Left lung (tissue), 10 donors: ENCODE data around the gene BCAS3. TPM values are rescaled to one million over a fixed set of nuclear protein-coding genes. Genes with fewer than 3 reads are reported as not detected.

Source experiments
- ATAC-seq: fragments of 200-7000 bp; cut with Tn5 transposase; one replicate; pipeline ENCODE4 v1.9.1; 2020; ENCODE audit warnings: moderate library complexity
- DNase-seq, 4 donors: peaks; one replicate each; pipeline ENCODE4 v3.0.0-alpha.2; 2013 to 2020
- H3K27ac ChIP-seq, 2 donors: fragments of 200-600 bp; sonication (generic) in 1 of 2; one replicate each; pipeline versions ENCODE4 v1.5.0 to v1.8.0; 2020 to 2021
- H3K27me3 ChIP-seq, 2 donors: fragments of 200-600 bp; sonication (generic) in 1 of 2; one replicate each; pipeline versions ENCODE4 v1.5.0 to v1.8.0; 2020 to 2021
- H3K36me3 ChIP-seq, 2 donors: fragments of 200-600 bp; sonication (generic) in 1 of 2; one replicate each; pipeline versions ENCODE4 v1.5.0 to v1.8.0; 2020 to 2021
- H3K4me1 ChIP-seq, 2 donors: fragments of 200-600 bp; one replicate each; pipeline ENCODE4 v1.8.0; 2021
- H3K4me3 ChIP-seq, 2 donors: fragments of 200-600 bp; sonication (generic) in 1 of 2; one replicate each; pipeline versions ENCODE4 v1.5.0 to v1.8.0; 2020 to 2021; ENCODE audit warnings: mild to moderate bottlenecking in 1 of 2
- H3K9me3 ChIP-seq, 2 donors: fragments of 200-600 bp; sonication (generic) in 1 of 2; one replicate each; pipeline versions ENCODE4 v1.5.0 to v1.8.0; 2020 to 2021
- intact Hi-C, 2 donors: fragments of 100-400 bp; cut with DNase I; formaldehyde crosslinking; loops; one replicate each; pipeline versions ENCODE4 v1.11.2 to v1.14.2; 2022
- polyA plus RNA-seq, 6 donors: library from polyadenylated mRNA; unstranded; fragments of 120-200 nt; gene quantifications; one replicate each; pipeline ENCODE4 v1.2.1, GENCODE V29; 2013; ENCODE audit not compliant: insufficient read length in 6 of 6
- total RNA-seq, 2 donors: library from RNA; stranded (reverse); fragmentation: NEBNext Ultra II Directional; extraction: Animal tissue kit (Norgen Biotek cat#: 25700); gene quantifications; one replicate each; pipeline ENCODE4 v1.2.1, GENCODE V29; 2021
- TF ChIP-seq, protein P1 (sequence below), 2 donors: fragments of 200-600 bp; sonication (generic) in 1 of 2; IDR thresholded peaks; one replicate each; pipeline versions ENCODE4 v1.5.0 to v1.8.0; 2021; ENCODE audit warnings: antibody characterized with exemption in 2 of 2
- donor health status: DM: no; HTN: yes; CAD: no.
- donor health status: DM: no; HTN: no; CAD: no.

The BCAS3 gene
- total and polyA plus RNA-seq, 8 donors = 21.2 to 29.6 (median 28.0) TPM

DNA sequence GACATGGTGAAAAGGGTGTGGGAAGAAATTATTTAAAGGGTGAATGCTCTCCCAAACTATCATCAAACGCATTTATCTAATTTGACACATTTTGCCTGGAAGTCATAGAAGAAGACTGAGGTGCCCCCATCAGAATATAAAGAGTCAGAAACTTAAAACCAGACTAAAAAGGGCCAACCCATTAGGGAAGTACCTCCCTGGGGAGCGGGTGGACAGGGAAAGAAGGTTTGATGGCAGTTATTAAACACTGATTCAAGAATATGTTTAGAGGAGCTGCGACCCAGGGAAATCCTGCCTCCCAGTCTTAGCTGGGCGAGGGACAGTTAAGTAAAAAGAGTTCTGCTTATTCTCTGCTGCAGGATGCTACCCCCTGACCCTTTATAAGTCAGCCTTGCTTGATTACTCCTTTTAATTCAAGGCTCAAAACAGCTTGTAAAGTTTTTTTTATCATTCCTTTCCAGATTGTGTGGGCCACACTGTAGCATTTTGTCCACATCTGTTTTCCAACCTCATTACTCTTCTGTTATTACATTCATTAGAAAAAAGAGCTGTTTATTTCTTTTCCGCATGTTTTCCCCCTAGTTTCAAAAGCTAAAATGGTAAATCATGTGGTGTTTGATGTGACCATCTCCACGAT, 583.5 kb downstream of the BCAS3 start:
- peak overlapping the region; percentile 9 to 45 for H3K27ac ChIP-seq
- DNase-seq (no peak), ATAC-seq (no peak)
- peaks cover 4 to 6% of the 10 kb centered on the region in 2 donors for H3K4me1 ChIP-seq
- H3K36me3 ChIP-seq = no peaks in the 10 kb centered on the region
- no peaks in the 10 kb centered on the region for H3K27me3 ChIP-seq
- H3K4me3 ChIP-seq = no peak overlapping the region
- intact Hi-C loops = no loop called here
- H3K9me3 ChIP-seq = no peaks in the 10 kb centered on the region
- TF ChIP-seq, protein P1, sequence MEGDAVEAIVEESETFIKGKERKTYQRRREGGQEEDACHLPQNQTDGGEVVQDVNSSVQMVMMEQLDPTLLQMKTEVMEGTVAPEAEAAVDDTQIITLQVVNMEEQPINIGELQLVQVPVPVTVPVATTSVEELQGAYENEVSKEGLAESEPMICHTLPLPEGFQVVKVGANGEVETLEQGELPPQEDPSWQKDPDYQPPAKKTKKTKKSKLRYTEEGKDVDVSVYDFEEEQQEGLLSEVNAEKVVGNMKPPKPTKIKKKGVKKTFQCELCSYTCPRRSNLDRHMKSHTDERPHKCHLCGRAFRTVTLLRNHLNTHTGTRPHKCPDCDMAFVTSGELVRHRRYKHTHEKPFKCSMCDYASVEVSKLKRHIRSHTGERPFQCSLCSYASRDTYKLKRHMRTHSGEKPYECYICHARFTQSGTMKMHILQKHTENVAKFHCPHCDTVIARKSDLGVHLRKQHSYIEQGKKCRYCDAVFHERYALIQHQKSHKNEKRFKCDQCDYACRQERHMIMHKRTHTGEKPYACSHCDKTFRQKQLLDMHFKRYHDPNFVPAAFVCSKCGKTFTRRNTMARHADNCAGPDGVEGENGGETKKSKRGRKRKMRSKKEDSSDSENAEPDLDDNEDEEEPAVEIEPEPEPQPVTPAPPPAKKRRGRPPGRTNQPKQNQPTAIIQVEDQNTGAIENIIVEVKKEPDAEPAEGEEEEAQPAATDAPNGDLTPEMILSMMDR (IDR thresholded peaks at IDR 0.05) = no peak

DNA sequence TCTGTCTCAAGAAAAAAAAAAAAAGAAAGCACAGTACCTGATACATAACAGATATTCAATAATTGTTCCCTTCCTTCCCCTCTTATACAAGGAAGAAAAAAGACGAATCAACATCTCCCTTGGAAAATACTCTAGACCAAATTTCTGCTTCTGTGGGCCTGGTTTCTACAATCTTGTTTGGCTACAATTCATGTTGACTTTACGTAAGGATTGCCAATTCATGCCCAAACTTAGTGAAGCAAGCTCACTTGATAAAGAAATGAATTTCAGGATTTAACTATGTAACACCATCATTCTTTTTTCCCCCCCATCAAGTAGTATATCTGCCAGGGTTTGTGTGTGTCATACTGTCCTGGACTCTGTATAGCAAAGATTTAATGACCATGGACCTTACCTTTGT, 587.7 kb downstream of the BCAS3 start:
- Histone ChIP-seq H3K36me3 (no peaks in the 10 kb centered on the region), H3K9me3 (no peaks in the 10 kb centered on the region), H3K4me1 (peaks cover 0 to 6% of the 10 kb centered on the region in 2 donors), H3K27me3 (no peaks in the 10 kb centered on the region), H3K27ac (no peak overlapping the region), H3K4me3 (no peak overlapping the region)
- intact Hi-C loops = no loop called here
- no peak for DNase-seq
- TF ChIP-seq, protein P1 (IDR thresholded peaks at IDR 0.05) = no peak
- no peak for ATAC-seq

DNA sequence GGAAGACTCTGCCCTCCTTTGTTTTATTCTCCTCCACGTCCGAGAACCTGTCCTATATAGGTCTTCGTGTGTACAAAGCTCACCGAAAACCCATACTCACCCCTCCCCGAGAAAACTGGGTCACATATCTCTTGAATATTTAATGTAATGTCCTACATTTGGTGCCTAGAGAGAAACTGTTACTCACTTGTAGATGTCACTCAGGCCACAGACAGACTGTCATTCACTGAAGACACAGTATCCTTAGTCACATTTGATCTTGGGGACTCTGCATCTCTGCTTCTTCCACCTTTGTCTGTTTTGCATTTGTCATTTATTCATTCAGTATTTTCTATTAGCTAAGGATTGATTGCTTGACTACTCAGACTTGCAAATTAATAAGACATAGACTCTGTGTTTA, 590.2 kb downstream of the BCAS3 start:
- intact Hi-C loops = no loop called here
- no peaks in the 10 kb centered on the region for H3K36me3 ChIP-seq
- no peaks in the 10 kb centered on the region for H3K9me3 ChIP-seq
- ATAC-seq (no peak), DNase-seq (no peak)
- no peaks in the 10 kb centered on the region for H3K27me3 ChIP-seq
- no peak overlapping the region for H3K4me3 ChIP-seq
- TF ChIP-seq, protein P1 (IDR thresholded peaks at IDR 0.05) = no peak
- H3K27ac ChIP-seq = no peak overlapping the region
- H3K4me1 ChIP-seq = no peaks in the 10 kb centered on the region

DNA sequence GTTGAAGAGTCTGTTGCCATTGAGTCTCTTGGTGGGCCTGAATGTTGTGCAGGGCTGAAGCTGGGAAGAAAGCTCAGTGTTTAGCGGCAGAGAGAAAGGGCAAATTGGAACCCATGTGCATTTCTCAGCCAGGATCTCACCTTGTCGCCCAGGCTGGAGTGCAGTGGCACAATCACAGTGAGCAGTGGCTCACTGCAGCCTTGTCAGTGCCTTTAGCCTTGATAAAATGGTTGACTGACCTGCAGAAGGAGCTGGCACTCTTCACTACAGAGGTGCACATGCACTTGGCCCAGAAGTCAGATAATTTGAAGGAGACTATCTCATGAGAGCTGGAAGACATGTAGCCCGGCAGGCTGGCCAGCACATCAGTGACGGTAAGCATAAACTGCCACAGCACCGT, 597.7 kb downstream of the BCAS3 start:
- Histone ChIP-seq H3K9me3 (no peaks in the 10 kb centered on the region), H3K36me3 (no peaks in the 10 kb centered on the region), H3K27me3 (no peaks in the 10 kb centered on the region), H3K4me1 (no peaks in the 10 kb centered on the region), H3K4me3 (no peak overlapping the region), H3K27ac (no peak overlapping the region)
- TF ChIP-seq, protein P1 (IDR thresholded peaks at IDR 0.05) = no peak
- ATAC-seq = no peak
- DNase-seq = no peak
- intact Hi-C loops = no loop called here

DNA sequence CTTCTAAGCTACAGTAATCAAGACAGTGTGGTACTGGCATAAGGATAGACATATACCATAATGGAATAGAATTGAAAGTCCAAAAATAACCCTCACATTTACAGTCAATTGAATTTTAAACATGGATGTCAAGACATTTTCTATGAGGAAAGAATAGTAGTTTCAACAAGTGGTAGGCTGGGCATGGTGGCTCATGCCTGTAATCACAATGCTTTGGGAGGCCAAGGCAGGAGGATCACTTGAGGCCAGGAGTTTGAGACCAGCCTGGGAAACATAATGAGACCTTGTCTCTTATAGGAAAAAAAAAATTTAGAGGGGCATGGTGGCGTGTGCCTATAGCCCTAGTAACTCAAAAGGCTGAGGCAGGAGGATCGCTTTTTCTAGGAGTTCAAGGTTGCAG, 599.2 kb downstream of the BCAS3 start:
- TF ChIP-seq, protein P1 (IDR thresholded peaks at IDR 0.05) = no peak
- Histone ChIP-seq H3K4me3 (no peak overlapping the region), H3K4me1 (no peaks in the 10 kb centered on the region), H3K27me3 (no peaks in the 10 kb centered on the region), H3K9me3 (no peaks in the 10 kb centered on the region), H3K27ac (no peak overlapping the region), H3K36me3 (no peaks in the 10 kb centered on the region)
- intact Hi-C loops = no loop called here
- ATAC-seq (no peak), DNase-seq (no peak)
